NCI-H2196 treated with DMSO at 0.1 percent for 48 hours (cell line): ENCODE measurements around the gene CSN2.

Source experiments
- DNase-seq: peaks from one replicate; lab custom pipeline; 2025; ENCODE audit not compliant: unreplicated experiment; lab: John Stamatoyannopoulos, UW

CSN2 gene

DNA sequence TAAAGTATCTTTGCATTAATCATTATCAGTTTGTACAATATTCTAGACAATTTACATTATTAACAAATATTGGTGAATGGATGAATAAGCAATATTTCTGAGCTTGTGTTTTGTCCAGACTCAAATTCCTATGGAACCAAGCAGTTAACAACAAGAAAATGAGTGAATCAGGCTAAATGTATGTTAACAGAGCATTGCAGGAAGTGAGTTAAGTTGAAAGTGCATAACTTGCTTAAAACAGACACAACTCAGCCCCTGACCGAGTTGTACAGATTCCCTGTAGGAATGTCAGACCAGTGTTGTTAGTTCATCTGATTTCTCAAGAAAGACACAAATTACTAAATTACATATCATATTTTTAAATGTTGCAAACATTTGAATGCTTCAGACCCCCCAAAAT lies 58.4 kb downstream of the CSN2 start:
- no peak for DNase-seq
